ENCODE measurements around the gene MYRIP.
"Not testable (repeated sequence)": the region's sequence is repeated elsewhere in the genome, so short reads cannot be mapped to it uniquely, and the experiment has no call there.

MYRIP gene

DNA sequence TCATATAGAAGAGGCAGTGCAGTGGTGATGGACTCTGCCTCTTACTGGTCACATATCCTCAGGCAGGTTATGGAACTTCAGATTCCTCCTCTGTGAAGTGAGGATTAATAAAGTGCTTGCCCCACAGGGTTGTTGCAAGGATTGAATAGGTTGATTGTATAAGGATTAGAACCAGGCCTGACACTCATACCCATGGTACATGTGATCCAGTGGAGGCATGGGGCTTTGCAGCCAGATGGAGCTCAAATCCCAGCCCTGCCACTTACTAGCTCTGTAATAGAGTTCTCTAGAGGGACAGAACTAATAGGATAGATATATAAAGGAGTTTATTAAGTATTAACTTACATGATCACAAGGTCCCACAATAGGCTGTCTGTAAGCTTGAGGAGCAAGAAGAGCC, 315.5 kb downstream of the MYRIP start:
- H3K4me3 ChIP-seq (ENCODE audit: control insufficient read depth, low read depth, low read length) = no peak overlapping the region
- no peak for TF ChIP-seq CTCF (IDR thresholded peaks at IDR 0.05; ENCODE audit: control insufficient read depth, insufficient read depth, low read depth, low read length, missing control alignments)
- DNase-seq (ENCODE audit: low read depth) = no peak

GRCh38 chr3:40128166-40128565, 318.8 kb downstream of the MYRIP start:
- DNase-seq (ENCODE audit: low read depth) = no peak
- no peak for TF ChIP-seq CTCF (IDR thresholded peaks at IDR 0.05; ENCODE audit: control insufficient read depth, insufficient read depth, low read depth, low read length, missing control alignments)
- H3K4me3 ChIP-seq (ENCODE audit: control insufficient read depth, low read depth, low read length) = no peak overlapping the region

DNA sequence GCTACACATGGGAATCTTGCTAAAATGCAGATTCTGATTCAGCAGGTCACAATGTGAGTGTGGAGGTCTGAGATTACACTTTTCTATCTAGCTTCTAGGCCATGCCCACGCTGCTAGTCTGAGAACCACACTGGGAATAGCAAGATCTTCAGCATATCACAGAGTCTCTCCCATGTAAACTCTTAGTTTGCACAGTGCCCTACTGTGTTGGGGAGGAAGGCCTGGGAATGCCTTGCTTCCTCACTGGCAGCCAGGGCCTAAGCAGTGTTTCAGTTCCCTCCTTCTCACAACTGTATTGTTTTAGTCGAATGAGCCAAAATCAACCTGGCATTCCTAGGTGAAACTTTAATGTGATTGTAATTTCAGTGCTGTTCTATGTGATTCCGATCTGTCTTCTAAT, 320.1 kb downstream of the MYRIP start:
- no peak for DNase-seq (ENCODE audit: low read depth)
- H3K4me3 ChIP-seq (ENCODE audit: control insufficient read depth, low read depth, low read length) = no peak overlapping the region
- TF ChIP-seq CTCF (IDR thresholded peaks at IDR 0.05; ENCODE audit: control insufficient read depth, insufficient read depth, low read depth, low read length, missing control alignments) = no peak

GRCh38 chr3:40129981-40130380, 320.6 kb downstream of the MYRIP start:
- no peak overlapping the region for H3K4me3 ChIP-seq (ENCODE audit: control insufficient read depth, low read depth, low read length)
- no peak for DNase-seq (ENCODE audit: low read depth)
- TF ChIP-seq CTCF (IDR thresholded peaks at IDR 0.05; ENCODE audit: control insufficient read depth, insufficient read depth, low read depth, low read length, missing control alignments) = no peak

DNA sequence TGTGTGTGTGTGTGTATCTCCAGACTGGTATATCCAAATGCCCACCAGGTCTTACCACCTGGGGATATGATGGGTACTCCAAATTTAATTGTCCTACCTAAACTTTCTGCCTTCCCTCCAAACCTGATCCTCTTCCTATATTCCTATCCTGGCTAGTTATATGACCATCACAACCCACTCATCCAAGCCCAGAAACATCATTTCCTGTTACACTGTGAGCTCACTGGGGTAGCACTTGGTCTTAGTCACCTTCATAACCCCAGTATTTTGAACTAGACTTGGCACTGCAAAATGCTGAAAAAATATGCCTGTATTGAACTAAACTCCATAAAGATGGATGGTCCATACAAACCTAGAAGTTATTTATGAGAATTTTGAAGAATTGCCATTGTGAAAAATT, 321.3 kb downstream of the MYRIP start:
- H3K4me3 ChIP-seq (ENCODE audit: control insufficient read depth, low read depth, low read length) = no peak overlapping the region
- TF ChIP-seq CTCF (IDR thresholded peaks at IDR 0.05; ENCODE audit: control insufficient read depth, insufficient read depth, low read depth, low read length, missing control alignments) = no peak
- no peak for DNase-seq (ENCODE audit: low read depth)

GRCh38 chr3:40133886-40134575, 324.6 kb downstream of the MYRIP start:
- H3K4me3 ChIP-seq (ENCODE audit: control insufficient read depth, low read depth, low read length); DNase-seq (ENCODE audit: low read depth): not testable (repeated sequence)

- DNase-seq (ENCODE audit: low read depth) = peak; percentile 40
- TF ChIP-seq CTCF (IDR thresholded peaks at IDR 0.05; ENCODE audit: control insufficient read depth, insufficient read depth, low read depth, low read length, missing control alignments) = no peak
These were observed 328.3 kb downstream of the MYRIP start for GRCh38 chr3:40137591-40138295.

More at GRCh38 chr3:40137591-40138295, 328.3 kb downstream of the MYRIP start:
- no peak overlapping the region for H3K4me3 ChIP-seq (ENCODE audit: control insufficient read depth, low read depth, low read length)

All from AG09309 (cell line).